CD4-positive, alpha-beta memory T cell (primary cell): ENCODE data around the gene PDGFRA. TPM values are rescaled to one million over a fixed set of nuclear protein-coding genes. Genes with fewer than 3 reads are reported as not detected.

Experiments
- CTCF ChIA-PET: fragments of 350-600 bp; sonication (Branson Sonifier 250); formaldehyde crosslinking; loops from one replicate; lab custom pipeline; 2021; ENCODE audit warnings: inconsistent platforms; ENCODE audit not compliant: partially characterized antibody; lab: Charles Lee
- POLR2A ChIA-PET: fragments of 350-600 bp; sonication (Branson Sonifier 250); formaldehyde crosslinking; loops from one replicate; lab custom pipeline; 2021; ENCODE audit not compliant: partially characterized antibody; lab: Charles Lee
- DNase-seq, 5 donors: peaks; one replicate each; pipeline versions ENCODE4 v3.0.0 to v3.0.0-alpha.2; 2020 to 2022; ENCODE audit warnings: mixed read lengths in 1 of 5
- H3K27ac ChIP-seq: one replicate; pipeline ENCODE4 v1.7.0; 2013; ENCODE audit warnings: low read depth, low read length
- H3K27me3 ChIP-seq: 2 replicates; pipeline ENCODE4 v1.7.0; 2013; ENCODE audit warnings: mild to moderate bottlenecking, low read length, moderate library complexity; ENCODE audit not compliant: insufficient read depth
- H3K36me3 ChIP-seq: 2 replicates; pipeline ENCODE4 v1.7.0; 2013; ENCODE audit warnings: mild to moderate bottlenecking, low read length, moderate library complexity; ENCODE audit not compliant: insufficient read depth
- H3K4me1 ChIP-seq: 2 replicates; pipeline ENCODE4 v1.7.0; 2013; ENCODE audit warnings: mild to moderate bottlenecking, low read length, moderate library complexity; ENCODE audit not compliant: insufficient read depth
- H3K4me3 ChIP-seq, 2 donors: one replicate each; pipeline ENCODE4 v1.7.0; 2013; ENCODE audit warnings: low read length in 2 of 2, mild to moderate bottlenecking in 1 of 2
- H3K9me3 ChIP-seq, 2 donors: one replicate each; pipeline ENCODE4 v1.7.0; 2013; ENCODE audit warnings: low read length in 2 of 2, control low read depth in 1 of 2; ENCODE audit not compliant: control insufficient read depth in 1 of 2
- H3K27ac Mint-ChIP-seq, 7 donors: one replicate each; pipeline ENCODE4 v1.8.0; 2020 to 2021; ENCODE audit warnings: mixed read lengths in 7 of 7, mild to moderate bottlenecking in 6 of 7, inconsistent platforms in 3 of 7, moderate library complexity in 3 of 7
- H3K27me3 Mint-ChIP-seq, 2 donors: one replicate each; pipeline ENCODE4 v1.8.0; 2020 to 2021; ENCODE audit warnings: mixed read lengths in 2 of 2
- H3K36me3 Mint-ChIP-seq, 2 donors: one replicate each; pipeline ENCODE4 v1.8.0; 2020 to 2021; ENCODE audit warnings: mixed read lengths in 2 of 2, inconsistent platforms in 1 of 2, mild to moderate bottlenecking in 1 of 2
- H3K4me1 Mint-ChIP-seq, 4 donors: one replicate each; pipeline ENCODE4 v1.8.0; 2020 to 2021; ENCODE audit warnings: mixed read lengths in 4 of 4, mild to moderate bottlenecking in 1 of 4
- H3K4me3 Mint-ChIP-seq, 8 donors: one replicate each; pipeline ENCODE4 v1.8.0; 2020 to 2021; ENCODE audit warnings: mixed read lengths in 8 of 8, mild to moderate bottlenecking in 7 of 8, moderate library complexity in 6 of 8, inconsistent platforms in 3 of 8
- H3K9me3 Mint-ChIP-seq, 8 donors: one replicate each; pipeline ENCODE4 v1.8.0; 2020 to 2021; ENCODE audit warnings: mixed read lengths in 8 of 8, mild to moderate bottlenecking in 5 of 8, inconsistent platforms in 3 of 8, moderate library complexity in 1 of 8
- intact Hi-C: fragments of 100-400 bp; cut with micrococcal nuclease; formaldehyde crosslinking; loops from one replicate; pipeline ENCODE4 v1.15.1; 2023
- polyA plus RNA-seq, 2 donors: library from polyadenylated mRNA; unstranded; fragments of 300-500 nt; fragmentation: Illumina TruSeq; gene quantifications; one replicate each; pipeline ENCODE4 v1.2.3, GENCODE V29; 2021
- total RNA-seq, 2 experiments: library from RNA; stranded (reverse); gene quantifications; one replicate each; pipeline ENCODE4 v1.2.3, GENCODE V29; 2021

The PDGFRA gene
- total and polyA plus RNA-seq, 4 experiments from 2014 or later = not detected

DNA sequence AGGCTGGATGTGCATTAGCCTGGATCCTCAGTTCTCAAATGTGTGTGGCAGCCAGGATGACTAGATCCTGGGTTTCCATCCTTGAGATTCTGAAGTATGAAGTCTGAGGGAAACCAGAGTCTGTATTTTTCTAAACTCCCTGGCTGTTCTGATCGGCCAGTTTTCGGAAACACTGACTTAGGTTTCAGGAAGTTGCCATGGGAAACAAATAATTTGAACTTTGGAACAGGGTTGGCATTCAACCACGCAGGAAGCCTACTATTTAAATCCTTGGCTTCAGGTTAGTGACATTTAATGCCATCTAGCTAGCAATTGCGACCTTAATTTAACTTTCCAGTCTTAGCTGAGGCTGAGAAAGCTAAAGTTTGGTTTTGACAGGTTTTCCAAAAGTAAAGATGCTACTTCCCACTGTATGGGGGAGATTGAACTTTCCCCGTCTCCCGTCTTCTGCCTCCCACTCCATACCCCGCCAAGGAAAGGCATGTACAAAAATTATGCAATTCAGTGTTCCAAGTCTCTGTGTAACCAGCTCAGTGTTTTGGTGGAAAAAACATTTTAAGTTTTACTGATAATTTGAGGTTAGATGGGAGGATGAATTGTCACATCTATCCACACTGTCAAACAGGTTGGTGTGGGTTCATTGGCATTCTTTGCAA is 67.6 kb downstream of the PDGFRA start:
- CTCF ChIA-PET = interaction anchor here (0.6 kb wide), 1 partner anchor 20 kb away, joined by 3 read pairs; no protein-coding TSS in a partner anchor

GRCh38 chr4:54308110-54308509 is 79.0 kb downstream of the PDGFRA start:
- DNase-seq = no peak
- H3K27ac Mint-ChIP-seq = no peak overlapping the region
- peaks cover 0 to 7% of the 10 kb centered on the region in 2 donors for H3K27me3 Mint-ChIP-seq
- H3K4me3 ChIP-seq = no peak overlapping the region
- ChIA-PET CTCF (no interaction called here), POLR2A (no interaction called here)
- H3K36me3 Mint-ChIP-seq = no peaks in the 10 kb centered on the region
- intact Hi-C loops = no loop called here
- no peaks in the 10 kb centered on the region for H3K27me3 ChIP-seq
- no peaks in the 10 kb centered on the region for H3K36me3 ChIP-seq
- no peaks in the 10 kb centered on the region for H3K4me1 ChIP-seq
- H3K9me3 Mint-ChIP-seq = peaks cover 0 to 22% (median 10%) of the 10 kb centered on the region in 8 donors
- H3K4me3 Mint-ChIP-seq = no peak overlapping the region
- no peaks in the 10 kb centered on the region for H3K9me3 ChIP-seq
- no peak overlapping the region for H3K27ac ChIP-seq
- no peaks in the 10 kb centered on the region for H3K4me1 Mint-ChIP-seq

More for the DNA sequence above, 67.6 kb downstream of the PDGFRA start:
- Mint-ChIP-seq H3K36me3 (no peaks in the 10 kb centered on the region), H3K27ac (no peak overlapping the region), H3K4me3 (no peak overlapping the region), H3K9me3 (peaks cover 0 to 7% (median 1%) of the 10 kb centered on the region in 8 donors), H3K27me3 (peaks cover 1 to 8% of the 10 kb centered on the region in 2 donors), H3K4me1 (no peaks in the 10 kb centered on the region)
- no peak overlapping the region for H3K27ac ChIP-seq
- H3K9me3 ChIP-seq = no peaks in the 10 kb centered on the region
- no peaks in the 10 kb centered on the region for H3K36me3 ChIP-seq
- intact Hi-C loops = no loop called here
- H3K4me3 ChIP-seq = no peak overlapping the region
- POLR2A ChIA-PET = no interaction called here
- no peaks in the 10 kb centered on the region for H3K4me1 ChIP-seq
- H3K27me3 ChIP-seq = no peaks in the 10 kb centered on the region
- DNase-seq = no peak

GRCh38 chr4:54315561-54316538 is 86.8 kb downstream of the PDGFRA start:
- H3K27ac ChIP-seq = no peak overlapping the region
- intact Hi-C loops = no loop called here
- H3K36me3 Mint-ChIP-seq = no peaks in the 10 kb centered on the region
- no peak overlapping the region for H3K27ac Mint-ChIP-seq
- H3K4me1 Mint-ChIP-seq = peaks cover 0 to 1% (median 0%) of the 10 kb centered on the region in 4 donors
- H3K9me3 Mint-ChIP-seq = peaks cover 0 to 1% (median 0%) of the 10 kb centered on the region in 8 donors
- no peak overlapping the region for H3K4me3 Mint-ChIP-seq
- no peaks in the 10 kb centered on the region for H3K36me3 ChIP-seq
- H3K4me3 ChIP-seq = no peak overlapping the region
- no peaks in the 10 kb centered on the region for H3K9me3 ChIP-seq
- H3K4me1 ChIP-seq = no peaks in the 10 kb centered on the region
- H3K27me3 ChIP-seq = no peaks in the 10 kb centered on the region
- peaks cover 1 to 3% of the 10 kb centered on the region in 2 donors for H3K27me3 Mint-ChIP-seq
- no peak for DNase-seq
- CTCF ChIA-PET = no interaction called here
- POLR2A ChIA-PET = no interaction called here

DNA sequence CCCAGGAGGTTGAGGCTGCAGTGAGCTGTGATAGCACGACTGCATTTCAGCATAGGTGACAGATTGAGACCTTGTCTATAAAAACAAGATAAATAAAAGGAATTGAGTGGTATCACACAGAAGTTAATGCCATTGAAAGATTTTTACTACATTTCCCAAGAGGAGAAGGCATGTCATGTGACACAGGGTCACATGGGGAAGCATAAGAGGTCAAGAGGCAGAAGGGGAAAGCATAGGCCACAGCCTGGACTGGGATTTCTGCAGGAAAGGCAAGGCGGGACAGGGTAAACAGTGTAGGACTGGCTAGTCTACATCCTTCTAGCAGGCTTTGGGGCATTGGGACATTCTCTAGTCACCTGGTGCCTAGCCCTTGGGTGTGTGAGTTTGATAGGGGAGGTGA is 88.6 kb downstream of the PDGFRA start:
- H3K9me3 Mint-ChIP-seq = peaks cover 0 to 1% (median 0%) of the 10 kb centered on the region in 8 donors
- H3K4me3 Mint-ChIP-seq = no peak overlapping the region
- H3K27ac Mint-ChIP-seq = no peak overlapping the region
- CTCF ChIA-PET = interaction anchor here (0.6 to 1.8 kb wide), 4 partner anchors 8 to 1549 kb away, joined by 3 to 8 read pairs (median 4); no protein-coding TSS in a partner anchor
- no peak for DNase-seq
- H3K36me3 ChIP-seq = no peaks in the 10 kb centered on the region
- H3K27ac ChIP-seq = no peak overlapping the region
- POLR2A ChIA-PET = interaction anchor here (0.6 kb wide), 1 partner anchor 826 kb away, joined by 5 read pairs; no protein-coding TSS in a partner anchor
- H3K4me1 ChIP-seq = no peaks in the 10 kb centered on the region
- intact Hi-C loops = loop anchor here (2.0 kb wide), 1 partner anchor 123 kb away; no protein-coding TSS in a partner anchor
- no peak overlapping the region for H3K4me3 ChIP-seq
- peaks cover 0 to 1% (median 0%) of the 10 kb centered on the region in 4 donors for H3K4me1 Mint-ChIP-seq
- peaks cover 0 to 3% of the 10 kb centered on the region in 2 donors for H3K27me3 Mint-ChIP-seq
- no peaks in the 10 kb centered on the region for H3K36me3 Mint-ChIP-seq
- H3K9me3 ChIP-seq = no peaks in the 10 kb centered on the region
- no peaks in the 10 kb centered on the region for H3K27me3 ChIP-seq

- intact Hi-C loops = loop anchor here (2.0 kb wide), 1 partner anchor 122 kb away; no protein-coding TSS in a partner anchor
- H3K27ac Mint-ChIP-seq = no peak overlapping the region
Observed at GRCh38 chr4:54318904-54319303, 89.8 kb downstream of the PDGFRA start.

GRCh38 chr4:54320826-54321685 is 92.0 kb downstream of the PDGFRA start:
- no peaks in the 10 kb centered on the region for H3K27me3 ChIP-seq
- H3K4me3 Mint-ChIP-seq = no peak overlapping the region
- no peak overlapping the region for H3K4me3 ChIP-seq
- H3K9me3 Mint-ChIP-seq = no peaks in the 10 kb centered on the region
- H3K27ac Mint-ChIP-seq = no peak overlapping the region
- CTCF ChIA-PET = no interaction called here
- no peaks in the 10 kb centered on the region for H3K9me3 ChIP-seq
- no peaks in the 10 kb centered on the region for H3K4me1 ChIP-seq
- peaks cover 0 to 3% of the 10 kb centered on the region in 2 donors for H3K27me3 Mint-ChIP-seq
- no peak for DNase-seq
- no peaks in the 10 kb centered on the region for H3K36me3 ChIP-seq
- POLR2A ChIA-PET = no interaction called here
- no peaks in the 10 kb centered on the region for H3K4me1 Mint-ChIP-seq
- no peaks in the 10 kb centered on the region for H3K36me3 Mint-ChIP-seq
- intact Hi-C loops = loop anchor here (10.0 kb wide), 1 partner anchor 1004 kb away; no protein-coding TSS in a partner anchor
- H3K27ac ChIP-seq = no peak overlapping the region

More at GRCh38 chr4:54318904-54319303, 89.8 kb downstream of the PDGFRA start:
- Mint-ChIP-seq H3K4me1 (peaks cover 0 to 1% (median 0%) of the 10 kb centered on the region in 4 donors), H3K27me3 (peaks cover 0 to 3% of the 10 kb centered on the region in 2 donors), H3K4me3 (no peak overlapping the region), H3K9me3 (peaks cover 0 to 1% (median 0%) of the 10 kb centered on the region in 8 donors), H3K36me3 (no peaks in the 10 kb centered on the region)
- Histone ChIP-seq H3K9me3 (no peaks in the 10 kb centered on the region), H3K27me3 (no peaks in the 10 kb centered on the region), H3K4me3 (no peak overlapping the region), H3K4me1 (no peaks in the 10 kb centered on the region), H3K27ac (no peak overlapping the region), H3K36me3 (no peaks in the 10 kb centered on the region)
- peak in 1 of 5 donors; percentile 4 for DNase-seq
- ChIA-PET POLR2A (no interaction called here), CTCF (interaction anchor here (0.9 to 1.8 kb wide), 6 partner anchors 9 to 644 kb away, joined by 3 to 8 read pairs (median 3); no protein-coding TSS in a partner anchor)
